ENCODE results near the gene TACR1. TPM values are rescaled to one million over a fixed set of nuclear protein-coding genes. Genes with fewer than 3 reads are reported as not detected.

The TACR1 gene
- total RNA-seq (2022; extraction: Qiagen RNA extraction): 0.03 to 0.21 TPM (median 0.06 TPM) in 5 replicates

GRCh38 chr2:75199428-75200011, at the start of gene TACR1:
Gene TACR1 (minus strand): TSS chr2:75199520. CDS start chr2:75198934, 586 bp downstream.

Other genes starting within 250 kb of the TACR1 start
- 68.7 to 177 TPM (median 164 TPM) in 5 replicates for gene POLE4, start 240.9 kb downstream of the TACR1 start, total RNA-seq (2022; extraction: Qiagen RNA extraction)

Data from A549 treated with Hydrocortisone at 1 μM for 4 hours (cell line).